Neural cell (in vitro differentiated cells): Measurements from ENCODE around the gene PPP3R1. TPM values are rescaled to one million over a fixed set of nuclear protein-coding genes. Genes with fewer than 3 reads are reported as not detected.

Experiments used
- H2AFZ ChIP-seq: fragments of 200-600, 300-800 bp; sonication (generic), shearing (Covaris generic); 2 replicates; pipeline ENCODE4 v1.6.0; 2014; ENCODE audit warnings: low read depth, mild to moderate bottlenecking, antibody characterized with exemption, low read length, moderate library complexity
- H3F3A ChIP-seq: fragments of 200-600 bp; shearing (Covaris generic); 2 replicates; pipeline ENCODE4 v1.6.1; 2016; ENCODE audit warnings: mild to moderate bottlenecking, moderate library complexity, mixed read lengths, antibody characterized with exemption, low read length; ENCODE audit not compliant: insufficient read depth, poor library complexity, severe bottlenecking
- H3K27ac ChIP-seq: fragments of 200-600, 300-800 bp; sonication (generic), shearing (Covaris generic); 2 replicates; pipeline ENCODE4 v1.5.1; 2014; ENCODE audit warnings: mild to moderate bottlenecking, low read length, moderate library complexity
- H3K27me3 ChIP-seq: fragments of 300-800, 200-600 bp; sonication (generic), shearing (Covaris generic); 2 replicates; pipeline ENCODE4 v1.6.0; 2014; ENCODE audit warnings: mild to moderate bottlenecking, low read depth, low read length, moderate library complexity; ENCODE audit not compliant: insufficient read depth
- H3K36me3 ChIP-seq: fragments of 300-800, 200-600 bp; sonication (generic), shearing (Covaris generic); 2 replicates; pipeline ENCODE4 v1.5.1; 2014; ENCODE audit warnings: mild to moderate bottlenecking, antibody characterized with exemption, low read length, moderate library complexity; ENCODE audit not compliant: insufficient read depth
- H3K4me2 ChIP-seq: fragments of 300-800, 200-600 bp; sonication (generic), shearing (Covaris generic); 2 replicates; pipeline ENCODE4 v1.6.0; 2014; ENCODE audit warnings: mild to moderate bottlenecking, low read length
- H3K4me3 ChIP-seq: fragments of 300-800, 200-600 bp; sonication (generic), shearing (Covaris generic); 2 replicates; pipeline ENCODE4 v1.5.1; 2014; ENCODE audit warnings: mild to moderate bottlenecking, low read length, moderate library complexity
- H3K79me2 ChIP-seq: fragments of 200-600 bp; shearing (Covaris generic); replicated peaks from 2 replicates; pipeline ENCODE4 v1.6.0; 2014; ENCODE audit warnings: mild to moderate bottlenecking, low read length, moderate library complexity; ENCODE audit not compliant: insufficient read depth
- H3K9ac ChIP-seq: fragments of 300-800, 200-600 bp; sonication (generic), shearing (Covaris generic); 2 replicates; pipeline ENCODE4 v1.6.1; 2016; ENCODE audit warnings: mild to moderate bottlenecking, low read length, mixed read lengths
- H3K9me2 ChIP-seq: fragments of 200-600 bp; shearing (Covaris generic); 2 replicates; pipeline ENCODE4 v1.6.1; 2016; ENCODE audit warnings: mild to moderate bottlenecking, low read length, mixed read lengths; ENCODE audit not compliant: insufficient read depth
- H3K9me3 ChIP-seq: fragments of 200-600, 300-800 bp; sonication (generic), shearing (Covaris generic); 2 replicates; pipeline ENCODE4 v1.6.1; 2016; ENCODE audit warnings: mild to moderate bottlenecking, mixed run types, low read length, moderate library complexity, mixed read lengths
- H4K20me1 ChIP-seq: fragments of 200-600 bp; shearing (Covaris generic); 2 replicates; pipeline ENCODE4 v1.6.1; 2016; ENCODE audit warnings: mild to moderate bottlenecking, mixed run types; ENCODE audit not compliant: insufficient read depth
- CTCF ChIP-seq: fragments of 450-650 bp; IDR thresholded peaks from 2 replicates; pipeline ENCODE4 v1.5.1; 2014; ENCODE audit warnings: antibody characterized with exemption, mild to moderate bottlenecking, moderate library complexity; ENCODE audit not compliant: poor library complexity, severe bottlenecking
- EP300 ChIP-seq: fragments of 450-650 bp; conservative IDR thresholded peaks from 2 replicates; pipeline ENCODE4 v1.6.1; 2014; ENCODE audit warnings: antibody characterized with exemption, mild to moderate bottlenecking, moderate library complexity; ENCODE audit not compliant: poor library complexity, severe bottlenecking
- EZH2 ChIP-seq: fragments of 200-600, 300-800 bp; shearing (Covaris generic), sonication (generic); IDR thresholded peaks from 2 replicates; pipeline ENCODE4 v1.6.1; 2014; ENCODE audit warnings: antibody characterized with exemption, low read length, borderline replicate concordance, mild to moderate bottlenecking; ENCODE audit not compliant: insufficient read depth, poor library complexity, severe bottlenecking
- MXI1 ChIP-seq: fragments of 450-650 bp; conservative IDR thresholded peaks from 2 replicates; pipeline ENCODE4 v1.6.1; 2014; ENCODE audit warnings: antibody characterized with exemption, mild to moderate bottlenecking; ENCODE audit not compliant: poor library complexity, severe bottlenecking
- POLR2AphosphoS5 ChIP-seq: IDR thresholded peaks from 2 replicates; pipeline ENCODE4 v1.6.1; 2012
- RAD21 ChIP-seq: fragments of 450-650 bp; conservative IDR thresholded peaks from 2 replicates; pipeline ENCODE4 v1.6.1; 2014; ENCODE audit warnings: antibody characterized with exemption, mild to moderate bottlenecking, moderate library complexity
- REST ChIP-seq: IDR thresholded peaks from 2 replicates; pipeline ENCODE4 v1.6.1; 2012; ENCODE audit warnings: borderline replicate concordance
- SMC3 ChIP-seq: fragments of 450-650 bp; conservative IDR thresholded peaks from 2 replicates; pipeline ENCODE4 v1.6.1; 2014; ENCODE audit warnings: antibody characterized with exemption, mild to moderate bottlenecking, moderate library complexity; ENCODE audit not compliant: poor library complexity
- TAF1 ChIP-seq: IDR thresholded peaks from 2 replicates; pipeline ENCODE4 v1.6.1; 2012; ENCODE audit warnings: low read depth
- polyA plus RNA-seq: library from polyadenylated mRNA; depleted of rRNA; stranded (reverse); fragments of >200 nt; gene quantifications from 2 replicates; pipeline ENCODE4 v1.2.3, GENCODE V29; 2014

PPP3R1 gene
- polyA plus RNA-seq, 1 donor from 2014 or later = 45.3 TPM

GRCh38 chr2:68256093-68256450, 3.7 kb upstream of the PPP3R1 start:
- TF ChIP-seq CTCF (no peak), EZH2 (no peak), MXI1 (no peak), RAD21 (no peak), EP300 (no peak), TAF1 (no peak), POLR2AphosphoS5 (no peak)
- Histone ChIP-seq H3K9me3 (no peaks in the 10 kb centered on the region), H4K20me1 (no peaks in the 10 kb centered on the region), H3K4me3 (no peak overlapping the region), H3K36me3 (no peaks in the 10 kb centered on the region), H3K4me2 (no peak overlapping the region), H3F3A (no peaks in the 10 kb centered on the region), H2AFZ (no peak overlapping the region), H3K9ac (no peak overlapping the region), H3K9me2 (no peaks in the 10 kb centered on the region), H3K27ac (no peak overlapping the region), H3K27me3 (no peaks in the 10 kb centered on the region), H3K79me2 (peaks cover 9% of the 10 kb centered on the region)

- Histone ChIP-seq H3K9me2 (no peaks in the 10 kb centered on the region), H3K4me3 (peak overlapping the region; percentile 89), H3K9me3 (no peaks in the 10 kb centered on the region), H2AFZ (peak overlapping the region; percentile 54), H3K79me2 (peaks cover 31% of the 10 kb centered on the region), H3K4me2 (peak overlapping the region; percentile 61), H3F3A (no peaks in the 10 kb centered on the region), H4K20me1 (no peaks in the 10 kb centered on the region), H3K27me3 (no peaks in the 10 kb centered on the region), H3K36me3 (no peaks in the 10 kb centered on the region), H3K9ac (peak overlapping the region; percentile 90), H3K27ac (peak overlapping the region; percentile 92)
- TF ChIP-seq RAD21 (no peak), MXI1 (no peak), CTCF (no peak), REST (no peak), POLR2AphosphoS5 (no peak), EZH2 (no peak), TAF1 (no peak), SMC3 (no peak), EP300 (no peak)
These were observed 1.1 kb upstream of the PPP3R1 start for GRCh38 chr2:68253219-68254068.
